Right hindlimb (tissue), 1 donor: ENCODE results near the gene WDR7.

Experiments
- DNase-seq: peaks from one replicate; pipeline ENCODE4 v3.0.0-alpha.2; 2018

The WDR7 gene

GRCh38 chr18:56658261-56658660, 7.1 kb downstream of the WDR7 start:
- no peak for DNase-seq

DNA sequence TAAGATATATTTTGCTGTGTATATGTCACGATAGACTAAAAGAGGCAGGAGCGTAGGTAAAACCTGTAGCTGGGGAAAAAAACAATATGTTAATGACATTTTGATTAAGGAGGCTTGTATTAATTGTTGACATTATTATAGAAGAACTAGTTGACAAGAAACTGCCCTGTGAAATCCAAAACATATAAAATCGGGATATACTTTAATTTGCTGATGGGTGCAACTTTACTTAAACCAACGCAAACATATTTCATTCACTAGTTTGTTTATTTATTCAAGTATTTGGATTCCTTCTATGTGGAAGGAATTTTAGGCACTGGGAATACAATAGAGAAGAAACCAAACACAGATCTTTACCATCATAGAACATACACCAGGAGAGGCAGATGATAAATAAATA, 8.0 kb downstream of the WDR7 start:
- no peak for DNase-seq

DNA sequence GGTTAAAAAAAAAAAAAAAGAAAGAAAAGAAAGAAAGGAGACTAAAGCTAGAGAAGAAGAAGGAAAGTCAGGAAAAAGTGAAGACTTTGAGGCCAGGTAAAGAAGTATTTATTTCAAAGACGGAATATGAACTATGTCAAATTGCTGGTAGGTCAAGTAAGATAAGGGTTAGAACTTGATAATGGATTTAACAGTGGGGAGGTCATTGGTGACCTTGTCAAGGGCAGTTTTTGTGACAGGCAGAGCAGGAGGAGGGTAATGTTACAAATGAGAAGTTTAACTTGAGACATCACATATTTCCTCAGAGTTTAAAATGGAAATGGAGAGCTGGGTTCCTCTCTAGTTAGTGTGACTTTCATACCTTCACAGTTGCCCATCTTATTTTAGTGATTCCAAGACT, 9.5 kb downstream of the WDR7 start:
- no peak for DNase-seq

- DNase-seq, result no peak
Observed at GRCh38 chr18:56661360-56662062, 10.4 kb downstream of the WDR7 start.

DNA sequence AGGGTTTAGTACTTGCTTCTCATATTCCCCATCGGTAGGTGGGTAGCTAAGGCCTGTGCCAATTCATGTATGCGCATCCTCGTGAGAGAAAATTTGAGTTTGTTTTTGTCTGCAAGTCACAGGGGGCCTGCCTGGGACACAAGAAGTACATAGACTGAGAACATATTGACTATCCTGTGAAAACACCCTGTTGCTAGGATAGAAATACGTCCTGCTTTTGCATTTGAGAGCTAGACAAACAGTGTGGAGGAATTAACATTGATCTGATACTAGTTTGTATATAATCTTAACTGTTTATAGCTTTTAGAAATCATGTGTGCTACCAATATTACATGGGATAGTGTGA, 10.9 kb downstream of the WDR7 start:
- no peak for DNase-seq

DNA sequence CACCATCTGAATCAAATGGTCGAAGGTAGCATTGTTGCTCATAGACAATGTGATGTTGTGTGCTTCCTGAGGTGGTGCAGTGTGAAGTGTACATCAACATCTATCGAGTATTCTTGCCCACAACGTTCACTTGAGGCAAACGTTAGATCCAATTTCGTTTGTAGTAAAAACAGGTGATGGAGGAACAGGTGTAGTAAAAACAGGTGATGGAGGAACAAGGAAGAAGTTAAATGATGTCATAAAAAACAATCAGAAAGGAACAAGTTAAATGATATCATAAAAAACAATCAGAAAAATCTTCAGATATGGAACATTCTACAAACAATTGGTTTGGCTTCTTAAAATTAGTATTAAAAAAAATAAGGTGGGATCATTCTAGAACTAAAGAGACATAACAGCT, 11.3 kb downstream of the WDR7 start:
- no peak for DNase-seq

DNA sequence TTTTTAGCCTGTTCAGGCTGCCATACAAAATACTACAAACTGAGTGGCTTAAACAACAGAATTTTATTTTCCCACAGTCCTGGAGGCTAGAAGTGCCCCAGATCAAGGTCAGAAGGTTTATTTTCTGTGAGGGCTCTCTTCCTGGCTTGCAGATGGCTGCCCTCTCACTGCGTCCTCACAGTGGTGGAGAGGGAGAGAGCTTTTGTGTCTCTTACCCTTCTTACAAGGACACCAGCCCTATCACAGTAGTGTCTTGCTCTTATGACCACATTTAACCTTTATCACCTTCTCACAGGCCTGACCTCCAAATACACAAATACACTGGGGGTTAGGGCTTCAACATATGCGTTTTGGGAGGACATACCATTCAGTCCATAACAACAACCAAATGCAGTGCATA, 11.7 kb downstream of the WDR7 start:
- no peak for DNase-seq

- DNase-seq, result no peak
Observed at GRCh38 chr18:56672391-56672790, 21.2 kb downstream of the WDR7 start.

DNA sequence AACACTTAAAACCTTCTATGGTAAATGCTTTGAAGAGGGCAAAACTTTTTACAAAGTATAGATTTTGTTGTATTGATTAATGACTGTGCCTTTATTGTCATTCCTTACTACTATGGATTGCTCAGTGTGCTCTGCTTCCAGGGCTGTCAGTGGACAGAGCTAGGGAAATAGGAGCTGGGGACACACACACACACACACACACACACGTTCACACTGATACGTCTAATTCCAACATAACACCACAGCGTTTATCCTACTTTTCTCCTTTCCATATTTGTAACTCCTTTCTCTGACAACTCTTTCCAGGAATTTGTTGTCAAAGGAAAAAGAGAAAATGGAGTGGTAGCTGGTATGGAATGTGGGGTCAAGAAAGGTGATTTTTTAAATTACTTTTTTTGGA, 21.8 kb downstream of the WDR7 start:
- DNase-seq, result no peak

DNA sequence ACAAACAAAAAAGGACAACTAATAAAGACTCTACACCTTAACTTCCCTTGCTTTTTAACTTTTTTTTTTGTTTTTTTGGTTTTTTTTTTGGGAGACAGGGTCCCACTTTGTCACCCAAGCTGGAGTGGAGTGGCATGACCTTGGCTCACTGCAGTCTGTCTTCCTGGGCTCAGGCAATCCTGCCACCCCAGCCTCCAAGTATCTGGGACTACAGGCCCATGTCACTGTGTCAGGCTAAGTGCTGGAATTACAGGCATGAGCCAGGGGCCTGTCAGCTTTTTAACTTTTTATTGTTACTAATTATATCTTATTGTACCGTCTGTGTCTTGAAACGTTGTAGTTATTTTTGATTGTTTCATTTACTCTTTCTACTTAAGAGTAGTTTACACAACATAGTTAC, 25.5 kb downstream of the WDR7 start:
- no peak for DNase-seq

DNA sequence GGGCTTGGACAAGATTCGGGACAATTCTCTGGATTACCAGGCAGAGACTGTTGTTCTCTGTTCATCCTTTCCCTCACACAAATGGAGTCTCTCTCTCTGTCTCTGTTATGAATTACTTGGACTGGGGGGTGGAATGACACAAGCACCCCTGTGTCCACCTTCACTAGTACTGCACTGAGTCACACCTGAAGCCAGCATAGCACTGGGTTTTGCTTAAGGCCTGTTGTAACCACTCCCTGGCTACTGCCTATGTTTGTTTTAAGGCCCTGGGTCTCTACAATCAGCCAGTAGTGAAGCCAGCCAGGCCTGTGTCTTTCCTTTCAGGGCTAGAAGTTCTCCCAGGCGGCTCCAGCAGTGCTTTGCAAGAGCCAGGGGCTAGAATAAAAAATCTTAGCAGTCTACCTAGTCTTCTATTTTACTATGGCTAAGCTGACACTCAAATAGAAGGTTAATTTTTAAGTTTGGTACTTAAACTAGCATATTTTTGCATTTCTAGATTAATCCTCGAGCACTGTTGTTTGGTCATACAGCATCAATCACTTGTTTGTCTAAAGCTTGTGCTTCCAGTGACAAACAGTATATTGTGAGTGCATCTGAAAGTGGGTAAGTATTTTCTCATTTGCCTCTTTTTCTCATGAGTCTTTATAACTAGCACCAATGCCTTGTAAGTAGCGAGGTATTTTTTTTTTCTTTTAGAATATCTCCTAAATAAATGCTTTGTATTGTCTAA, 27.8 kb downstream of the WDR7 start:
- no peak for DNase-seq

GRCh38 chr18:56684277-56684676, 33.1 kb downstream of the WDR7 start:
- DNase-seq, result no peak

- no peak for DNase-seq
Observed at GRCh38 chr18:56691530-56691929, 40.4 kb downstream of the WDR7 start.

GRCh38 chr18:56696966-56697365, 45.8 kb downstream of the WDR7 start:
- DNase-seq, result no peak

DNA sequence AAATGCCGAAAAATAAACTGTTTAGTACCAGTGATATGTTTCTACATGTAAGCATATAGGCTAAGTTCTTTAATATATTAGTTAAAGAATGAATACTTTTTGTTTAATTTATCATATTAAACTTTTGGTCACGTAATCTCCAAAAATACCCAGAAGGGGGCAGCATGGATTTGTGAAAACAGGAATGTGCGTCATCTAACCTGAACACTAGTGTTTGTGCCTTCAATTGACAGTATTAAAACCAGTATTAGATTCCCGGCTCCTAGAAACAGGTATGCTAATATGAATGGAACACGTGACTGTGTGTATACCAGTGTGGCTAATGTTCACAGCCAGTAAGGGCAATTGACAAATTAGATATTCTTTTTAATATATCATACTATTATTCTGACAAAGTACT, 51.8 kb downstream of the WDR7 start:
- DNase-seq, result no peak

DNA sequence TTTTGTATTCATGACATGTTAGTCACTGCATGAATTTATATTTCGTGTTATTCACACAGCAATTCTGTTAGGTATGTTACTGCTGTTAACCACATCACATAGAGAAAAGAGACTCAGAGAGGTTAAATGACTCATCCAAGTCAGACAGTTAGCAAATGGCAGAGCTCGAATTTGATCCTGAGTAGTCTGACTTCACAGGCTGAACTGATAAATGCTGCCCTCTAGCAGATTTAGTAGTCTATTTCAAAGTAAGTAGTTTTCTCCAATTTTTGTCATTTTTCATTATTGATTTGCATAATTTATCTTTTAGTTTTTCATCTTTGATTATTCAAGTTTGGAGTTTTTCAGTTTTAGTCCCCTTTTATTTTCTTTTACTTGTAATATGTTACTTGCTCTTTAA, 58.3 kb downstream of the WDR7 start:
- no peak for DNase-seq

DNA sequence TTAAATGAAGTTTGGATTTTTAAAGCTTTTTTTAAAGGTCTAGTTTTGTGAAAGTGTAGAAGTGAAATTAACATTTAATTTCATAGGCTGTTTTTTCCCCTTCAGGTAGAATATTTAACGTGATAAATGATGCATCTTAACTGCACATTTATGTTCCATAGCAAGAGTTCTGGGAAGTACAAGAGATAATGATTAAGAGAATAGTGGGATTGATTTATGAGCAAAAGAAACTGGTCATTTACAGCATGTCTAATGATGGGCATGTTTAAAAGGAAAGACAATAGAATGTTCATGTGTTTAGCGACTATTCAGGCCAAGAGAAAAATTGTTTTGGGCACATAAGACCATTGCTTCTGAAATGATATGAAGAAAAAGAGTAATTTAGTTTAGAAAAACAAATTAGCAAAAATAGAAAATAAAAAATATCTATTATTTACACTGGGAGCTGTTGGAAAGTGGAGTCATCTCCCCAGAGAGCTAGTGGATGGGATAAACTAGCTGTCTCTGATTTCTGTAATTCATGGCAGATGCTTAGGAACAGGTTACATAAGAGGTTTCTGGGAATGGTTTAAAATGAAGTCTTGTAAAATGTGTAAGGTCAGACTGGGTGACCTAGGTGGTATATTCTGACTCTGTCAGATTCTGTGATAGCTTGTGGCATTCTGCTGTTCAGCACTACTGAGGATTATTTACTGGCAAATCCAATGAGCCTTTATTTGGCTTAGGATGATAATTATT, 60.7 kb downstream of the WDR7 start:
- no peak for DNase-seq

DNA sequence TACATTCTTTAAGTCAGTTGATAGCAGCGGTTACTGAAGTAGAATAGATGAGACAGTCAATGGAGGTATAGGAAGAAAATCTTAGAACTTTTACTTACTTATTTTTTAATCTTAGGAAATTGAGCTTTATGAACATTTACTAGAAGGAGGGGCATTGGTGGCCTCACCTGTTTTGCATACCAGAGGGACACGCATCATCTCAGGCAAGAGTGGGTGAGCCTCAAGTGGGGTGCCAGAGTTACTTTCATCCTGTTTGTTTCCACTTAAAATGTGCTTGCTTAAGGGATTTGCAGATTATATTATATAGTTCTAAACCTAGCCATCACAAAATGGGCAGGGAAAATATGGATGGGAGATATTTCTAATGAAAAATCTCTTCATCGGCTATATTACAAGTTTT, 61.6 kb downstream of the WDR7 start:
- no peak for DNase-seq

DNA sequence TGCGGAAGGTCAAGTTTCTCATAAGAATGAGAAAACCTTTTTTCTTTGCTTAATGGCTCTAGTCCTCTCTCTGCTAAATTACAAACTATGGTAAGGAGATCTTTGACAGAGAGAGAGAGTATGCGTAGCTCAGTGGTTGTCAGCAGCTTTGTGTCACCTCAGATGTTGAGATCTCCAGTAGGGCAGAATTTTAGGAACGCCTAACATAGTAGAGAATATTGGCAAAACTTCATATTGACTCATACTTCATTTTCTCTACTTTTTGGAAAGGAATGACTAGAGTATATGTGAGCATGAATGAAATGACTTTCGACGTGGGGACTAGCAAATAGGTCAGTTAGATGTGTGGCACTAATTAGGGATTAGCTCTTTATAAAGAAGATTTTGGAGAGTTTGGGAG, 64.0 kb downstream of the WDR7 start:
- DNase-seq, result no peak

GRCh38 chr18:56716692-56717146, 65.6 kb downstream of the WDR7 start:
- no peak for DNase-seq

DNA sequence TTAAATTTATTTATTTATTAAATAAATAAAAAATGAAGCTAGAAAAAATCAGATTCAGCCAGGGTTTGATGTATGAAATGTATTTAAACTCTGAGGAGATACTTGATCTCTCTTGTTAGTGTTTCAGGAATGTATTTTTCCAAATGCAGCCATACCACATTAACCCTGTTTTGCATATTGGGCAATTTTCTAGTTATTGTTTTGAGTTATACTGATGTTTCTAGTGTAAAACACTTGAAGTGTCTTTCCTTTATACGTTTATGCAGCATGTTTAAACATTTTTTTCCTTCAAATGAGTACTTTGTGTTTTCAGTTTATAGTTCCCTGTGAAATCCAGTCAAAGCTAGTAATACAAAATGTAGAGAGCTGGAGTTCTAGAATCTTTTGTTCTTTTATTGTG, 69.9 kb downstream of the WDR7 start:
- DNase-seq, result no peak

DNA sequence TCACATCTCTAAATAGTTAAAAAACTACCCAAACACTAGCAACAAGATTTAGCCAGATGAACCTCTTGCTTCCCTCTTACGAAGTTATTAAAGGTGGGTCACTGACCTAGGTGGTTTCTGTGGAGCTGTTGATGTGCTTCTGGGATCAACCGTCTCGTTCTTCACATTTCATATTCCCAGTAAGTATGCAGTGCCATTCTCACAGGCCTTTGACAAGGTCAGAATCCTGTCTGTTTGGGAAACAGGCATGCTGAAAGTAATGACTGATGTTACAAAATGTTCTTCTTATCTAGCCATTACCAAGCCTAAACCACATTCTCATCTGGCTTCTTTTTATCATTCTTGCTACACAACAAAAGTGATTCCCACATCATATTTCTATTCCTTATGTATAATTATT, 70.3 kb downstream of the WDR7 start:
- DNase-seq, result no peak

DNA sequence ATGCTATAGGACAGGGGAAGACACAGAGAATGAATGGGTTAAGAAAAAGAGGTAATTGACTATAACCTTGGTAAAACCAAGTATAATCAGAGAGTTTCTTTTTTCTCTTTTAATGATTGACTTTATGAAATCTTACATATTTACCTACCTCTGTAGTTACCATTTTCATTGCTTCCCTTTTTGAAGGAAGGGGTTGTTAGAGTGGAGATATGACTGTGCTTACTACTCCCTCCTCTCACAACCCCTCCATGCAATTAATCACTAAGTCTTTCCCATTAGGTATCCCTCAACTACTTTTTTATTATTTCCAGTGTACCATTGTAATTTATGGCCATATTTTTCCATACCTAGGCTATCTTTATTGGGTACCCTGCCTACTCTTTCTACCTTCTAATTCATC, 71.4 kb downstream of the WDR7 start:
- no peak for DNase-seq

DNA sequence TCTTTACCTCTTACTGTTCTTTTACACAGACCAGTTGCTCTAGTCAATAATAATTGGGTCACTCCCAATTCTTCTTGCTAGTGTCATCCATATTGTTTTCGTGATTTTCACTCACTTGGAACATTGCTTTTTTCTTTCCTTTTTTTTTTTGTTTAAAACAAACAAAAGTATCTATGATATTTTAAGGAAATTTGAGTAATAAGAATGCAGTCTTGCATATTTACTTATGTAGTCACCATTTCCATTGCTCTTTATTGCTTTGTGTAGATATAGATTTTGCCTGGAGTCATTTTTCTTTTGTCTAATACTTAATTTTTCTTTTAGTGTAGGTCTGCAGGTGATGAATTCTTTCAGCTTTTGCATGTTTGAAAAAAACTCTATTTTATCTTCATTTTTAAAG, 71.9 kb downstream of the WDR7 start:
- DNase-seq, result no peak
